ENCODE data around the gene CELF4.

The CELF4 gene

DNA sequence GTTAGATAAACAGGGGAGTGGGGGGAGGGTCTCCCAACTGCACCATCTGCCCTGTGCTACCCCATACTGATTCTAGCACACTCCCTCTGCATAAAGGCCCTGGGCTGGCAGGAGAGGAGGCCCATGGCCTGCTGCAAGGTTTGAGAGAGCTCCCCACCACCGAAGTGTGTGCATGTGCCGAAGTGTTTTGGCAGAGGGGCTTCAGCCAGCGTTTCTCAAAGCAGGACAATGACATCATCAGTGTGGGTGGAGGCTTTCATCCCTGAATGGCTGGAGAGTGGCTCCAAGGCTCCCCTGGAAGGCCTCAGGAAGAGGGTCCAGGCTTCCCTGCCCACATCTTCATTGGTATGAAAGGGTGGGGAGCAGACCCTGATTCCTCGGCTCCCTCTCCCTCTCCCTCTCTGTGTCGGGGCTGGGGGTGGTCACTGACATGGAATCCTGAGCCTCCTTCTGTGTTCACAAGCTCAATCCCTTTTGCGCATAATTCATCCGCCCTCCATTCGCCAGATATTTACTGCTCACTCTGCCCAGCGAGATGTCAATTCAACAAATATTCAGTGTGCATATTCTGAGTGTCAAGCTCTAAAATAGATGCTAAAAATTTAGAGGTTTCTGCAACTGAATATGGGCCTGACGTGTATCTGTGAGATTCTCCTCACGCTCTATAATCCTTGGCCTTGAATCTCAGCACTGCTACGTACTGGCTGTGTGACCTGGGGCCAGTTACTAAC, 122.1 kb downstream of the CELF4 start:
- no peak overlapping the region for H3K27ac ChIP-seq
- TF ChIP-seq, protein P1, sequence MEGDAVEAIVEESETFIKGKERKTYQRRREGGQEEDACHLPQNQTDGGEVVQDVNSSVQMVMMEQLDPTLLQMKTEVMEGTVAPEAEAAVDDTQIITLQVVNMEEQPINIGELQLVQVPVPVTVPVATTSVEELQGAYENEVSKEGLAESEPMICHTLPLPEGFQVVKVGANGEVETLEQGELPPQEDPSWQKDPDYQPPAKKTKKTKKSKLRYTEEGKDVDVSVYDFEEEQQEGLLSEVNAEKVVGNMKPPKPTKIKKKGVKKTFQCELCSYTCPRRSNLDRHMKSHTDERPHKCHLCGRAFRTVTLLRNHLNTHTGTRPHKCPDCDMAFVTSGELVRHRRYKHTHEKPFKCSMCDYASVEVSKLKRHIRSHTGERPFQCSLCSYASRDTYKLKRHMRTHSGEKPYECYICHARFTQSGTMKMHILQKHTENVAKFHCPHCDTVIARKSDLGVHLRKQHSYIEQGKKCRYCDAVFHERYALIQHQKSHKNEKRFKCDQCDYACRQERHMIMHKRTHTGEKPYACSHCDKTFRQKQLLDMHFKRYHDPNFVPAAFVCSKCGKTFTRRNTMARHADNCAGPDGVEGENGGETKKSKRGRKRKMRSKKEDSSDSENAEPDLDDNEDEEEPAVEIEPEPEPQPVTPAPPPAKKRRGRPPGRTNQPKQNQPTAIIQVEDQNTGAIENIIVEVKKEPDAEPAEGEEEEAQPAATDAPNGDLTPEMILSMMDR (conservative IDR thresholded peaks at IDR 0.05): no peak
- TF ChIP-seq ZFX (IDR thresholded peaks at IDR 0.05): no peak

DNA sequence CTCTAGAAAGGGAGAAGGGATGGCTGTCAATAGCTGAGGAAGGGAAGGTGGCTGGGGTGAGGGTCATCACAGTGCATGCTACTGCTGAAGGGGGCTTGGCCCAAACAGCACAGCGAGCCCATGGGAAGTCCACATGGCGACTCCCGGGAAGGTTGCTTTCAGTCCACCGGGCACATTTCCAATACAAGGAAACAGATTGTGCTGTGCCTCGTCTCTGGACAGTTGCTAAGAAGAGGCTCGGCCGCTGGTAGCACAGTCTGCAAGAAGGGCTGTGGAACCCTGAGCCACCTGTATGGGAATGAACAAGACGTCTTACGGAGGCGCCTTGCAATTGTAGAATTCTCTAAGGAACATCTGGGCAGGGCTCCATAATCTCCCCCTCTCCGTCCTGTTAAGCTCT, 123.1 kb downstream of the CELF4 start:
- no peak for TF ChIP-seq ZFX (IDR thresholded peaks at IDR 0.05)
- H3K27ac ChIP-seq: no peak overlapping the region

DNA sequence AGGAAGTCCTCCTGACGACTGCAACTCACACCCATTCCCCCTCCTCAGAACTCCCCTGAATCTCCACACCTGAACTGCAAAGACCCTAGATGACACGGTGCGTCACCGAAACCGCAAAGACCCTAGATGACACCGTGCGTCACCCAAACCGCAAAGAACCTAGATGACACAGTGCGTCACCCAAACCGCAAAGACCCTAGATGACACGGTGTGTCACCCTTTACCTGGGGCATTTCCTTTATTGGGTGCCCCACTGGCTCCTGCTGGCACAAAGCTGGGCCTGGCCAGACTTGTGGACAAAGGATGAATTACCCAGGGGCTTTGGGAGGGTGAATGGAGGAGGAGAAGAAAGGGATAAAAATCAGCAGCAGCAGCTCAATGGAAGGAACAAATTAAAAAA, 123.8 kb downstream of the CELF4 start:
- TF ChIP-seq ZFX (IDR thresholded peaks at IDR 0.05): no peak
- TF ChIP-seq, protein P1 (conservative IDR thresholded peaks at IDR 0.05): no peak
- no peak overlapping the region for H3K27ac ChIP-seq

DNA sequence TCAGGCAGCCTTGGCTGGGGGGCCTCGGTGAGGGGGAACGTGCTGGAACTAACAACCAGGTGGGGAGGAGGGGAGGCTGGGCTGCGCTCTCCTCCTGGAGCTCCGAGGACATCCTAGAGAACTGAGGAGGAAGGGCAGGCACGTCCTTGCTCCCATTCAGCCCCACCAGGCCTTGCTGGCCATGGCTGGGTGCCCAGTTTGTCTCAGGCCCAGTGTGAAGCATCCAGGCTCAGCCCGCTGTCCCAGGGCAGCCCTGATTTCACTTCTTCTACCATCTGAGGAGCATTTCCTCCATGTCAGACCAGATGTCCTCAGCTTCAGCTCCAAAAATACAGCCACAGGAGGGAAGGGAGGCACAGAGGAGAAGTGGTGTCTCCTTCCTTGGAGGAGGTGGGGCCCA, 125.4 kb downstream of the CELF4 start:
- TF ChIP-seq ZFX (IDR thresholded peaks at IDR 0.05): no peak
- TF ChIP-seq, protein P1 (conservative IDR thresholded peaks at IDR 0.05): no peak

DNA sequence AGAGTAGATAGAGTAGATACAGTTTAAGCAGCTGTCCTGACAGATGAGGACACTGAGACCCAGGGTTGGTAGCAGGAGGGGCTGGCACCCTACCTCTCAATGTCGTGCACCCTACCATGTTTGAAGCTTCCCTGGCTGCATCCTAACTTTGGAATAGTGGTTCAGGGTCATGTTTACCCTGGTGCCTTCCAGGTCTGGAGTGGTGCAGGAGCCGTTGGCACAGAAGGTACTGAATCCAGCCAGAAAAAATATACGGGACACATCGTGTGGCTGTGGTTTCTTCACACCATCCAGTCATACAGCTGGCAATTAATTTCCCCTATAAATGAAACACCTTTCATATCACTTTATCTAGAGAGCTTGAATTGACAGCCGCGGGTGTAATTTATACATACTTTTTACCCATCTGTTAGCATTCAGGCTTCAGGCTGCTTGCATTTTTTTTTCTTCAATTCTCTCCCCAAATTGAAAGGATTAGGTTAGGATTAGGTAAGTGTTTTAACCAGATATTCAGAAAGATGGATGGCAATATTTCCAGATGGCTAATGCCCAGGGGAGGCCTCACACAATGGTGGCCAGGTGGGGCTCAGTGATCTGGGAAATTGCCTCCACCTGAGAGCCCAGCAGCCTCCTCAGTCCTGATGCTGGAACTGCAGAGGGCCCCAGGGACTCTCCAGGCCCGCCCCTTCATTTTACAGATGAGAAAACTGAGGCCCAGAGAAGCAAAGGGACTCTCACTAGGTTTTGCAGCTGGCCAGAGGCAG, 127.0 kb downstream of the CELF4 start:
- H3K27ac ChIP-seq: no peak overlapping the region

More for the DNA sequence above, 125.4 kb downstream of the CELF4 start:
- H3K27ac ChIP-seq: no peak overlapping the region

DNA sequence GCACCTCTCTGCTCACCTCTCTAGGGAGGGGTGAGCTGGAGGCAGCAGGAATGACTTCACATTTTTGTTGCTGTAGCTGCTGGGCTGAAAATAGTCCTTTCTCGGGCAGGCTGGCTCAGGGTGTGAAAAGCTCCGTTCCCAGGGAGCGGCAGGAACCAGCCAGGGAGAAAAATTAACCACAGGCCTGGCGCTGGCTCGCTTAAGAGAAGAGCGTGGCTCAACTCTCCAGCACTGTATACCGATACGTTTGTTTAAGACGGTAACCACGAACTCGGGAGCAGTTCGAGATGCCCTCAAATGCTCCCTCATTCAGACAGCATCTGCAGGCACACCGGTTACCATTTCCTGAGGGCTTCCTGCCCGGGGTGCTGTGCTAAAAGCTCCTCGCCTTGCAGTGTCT, 129.6 kb downstream of the CELF4 start:
- no peak overlapping the region for H3K27ac ChIP-seq
- no peak for TF ChIP-seq ZFX (IDR thresholded peaks at IDR 0.05)
- TF ChIP-seq, protein P1 (conservative IDR thresholded peaks at IDR 0.05): no peak

More for the DNA sequence above, 127.0 kb downstream of the CELF4 start:
- TF ChIP-seq, protein P1 (conservative IDR thresholded peaks at IDR 0.05): no peak
- no peak for TF ChIP-seq ZFX (IDR thresholded peaks at IDR 0.05)

DNA sequence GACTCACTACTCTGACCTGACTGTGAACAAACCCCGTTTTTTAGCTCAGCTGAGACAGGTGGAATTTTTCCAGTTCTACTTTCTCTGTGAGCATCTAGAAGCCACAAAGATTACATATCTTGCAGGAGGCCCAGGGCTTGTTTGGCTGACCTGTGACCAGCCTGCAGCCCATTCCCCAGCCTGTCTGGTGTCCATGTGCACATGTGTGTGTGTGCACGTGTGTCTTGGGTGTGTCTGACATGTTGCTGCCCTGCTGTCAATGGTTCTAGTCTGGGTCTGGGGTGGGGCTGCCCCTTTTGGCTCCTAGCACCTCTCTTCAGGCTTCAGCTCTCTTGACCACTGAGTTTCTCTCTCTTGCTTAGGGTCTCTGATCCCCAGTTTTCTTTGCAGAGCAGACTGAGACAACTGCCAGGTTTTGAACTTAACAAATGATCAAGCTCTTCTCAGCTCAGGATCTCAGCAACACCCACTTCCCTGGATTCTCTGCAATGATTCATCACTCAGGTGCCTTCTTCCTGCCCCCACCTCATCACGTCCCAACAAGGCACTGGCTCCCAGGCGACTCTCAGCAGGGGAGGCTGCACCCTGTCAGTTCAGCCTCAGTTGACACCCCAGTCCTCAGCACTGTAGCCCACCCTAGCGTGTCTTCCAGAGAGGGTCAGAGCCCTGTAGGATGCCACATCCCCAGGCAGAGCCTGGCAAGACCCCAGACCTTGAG, 130.3 kb downstream of the CELF4 start:
- H3K27ac ChIP-seq: no peak overlapping the region
- TF ChIP-seq, protein P1 (conservative IDR thresholded peaks at IDR 0.05): no peak
- no peak for TF ChIP-seq ZFX (IDR thresholded peaks at IDR 0.05)

Data from C4-2B (cell line).